GM06990 (cell line): ENCODE results near the gene MPP4.

Experiments used
- DNase-seq: peaks from one replicate; pipeline ENCODE4 v3.0.0-alpha.2; 2011; ENCODE audit not compliant: insufficient read length; ENCODE audit errors: extremely low read depth
- H3K27me3 ChIP-seq: replicated peaks from 2 replicates; pipeline ENCODE4 v1.6.0; 2011; ENCODE audit warnings: low read length; ENCODE audit not compliant: control insufficient read depth, insufficient read depth
- H3K36me3 ChIP-seq: 2 replicates; pipeline ENCODE4 v1.5.1; 2011; ENCODE audit warnings: low read length; ENCODE audit not compliant: control insufficient read depth, insufficient read depth
- H3K4me3 ChIP-seq: replicated peaks from 2 replicates; pipeline ENCODE4 v1.5.1; 2011; ENCODE audit warnings: low read depth, mild to moderate bottlenecking, control low read depth, low read length
- TF ChIP-seq, protein P1 (sequence below): IDR thresholded peaks from 2 replicates; pipeline ENCODE4 v1.5.1; 2011; ENCODE audit warnings: low read length, control low read depth, mild to moderate bottlenecking, inconsistent platforms; ENCODE audit not compliant: insufficient read depth, poor library complexity, severe bottlenecking

MPP4 gene

DNA sequence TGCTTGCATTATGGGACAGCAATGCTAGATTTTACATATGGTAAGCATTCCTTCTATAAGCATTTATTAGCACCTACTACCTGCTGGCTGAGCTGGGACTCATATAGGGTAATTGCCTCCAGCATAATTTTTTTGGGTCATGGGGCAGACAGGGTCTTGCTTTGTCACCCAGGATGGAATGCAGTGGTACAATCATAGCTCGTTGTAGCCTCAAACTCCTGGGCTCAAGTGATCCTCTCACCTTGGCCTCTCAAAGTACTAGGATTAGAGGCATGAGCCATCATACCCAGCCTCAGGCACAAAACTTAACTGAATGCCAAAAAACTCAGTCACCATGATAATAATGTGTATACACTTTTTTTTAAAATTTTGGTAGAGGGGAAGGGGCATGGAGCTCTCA is 90.4 kb downstream of the MPP4 start:
- no peak for DNase-seq
- Histone ChIP-seq H3K27me3 (0 out of 2 replicates have a peak, but pooled peaks cover 1% of the 10 kb centered on the region), H3K4me3 (no peak overlapping the region), H3K36me3 (no peaks in the 10 kb centered on the region)
- TF ChIP-seq, protein P1, sequence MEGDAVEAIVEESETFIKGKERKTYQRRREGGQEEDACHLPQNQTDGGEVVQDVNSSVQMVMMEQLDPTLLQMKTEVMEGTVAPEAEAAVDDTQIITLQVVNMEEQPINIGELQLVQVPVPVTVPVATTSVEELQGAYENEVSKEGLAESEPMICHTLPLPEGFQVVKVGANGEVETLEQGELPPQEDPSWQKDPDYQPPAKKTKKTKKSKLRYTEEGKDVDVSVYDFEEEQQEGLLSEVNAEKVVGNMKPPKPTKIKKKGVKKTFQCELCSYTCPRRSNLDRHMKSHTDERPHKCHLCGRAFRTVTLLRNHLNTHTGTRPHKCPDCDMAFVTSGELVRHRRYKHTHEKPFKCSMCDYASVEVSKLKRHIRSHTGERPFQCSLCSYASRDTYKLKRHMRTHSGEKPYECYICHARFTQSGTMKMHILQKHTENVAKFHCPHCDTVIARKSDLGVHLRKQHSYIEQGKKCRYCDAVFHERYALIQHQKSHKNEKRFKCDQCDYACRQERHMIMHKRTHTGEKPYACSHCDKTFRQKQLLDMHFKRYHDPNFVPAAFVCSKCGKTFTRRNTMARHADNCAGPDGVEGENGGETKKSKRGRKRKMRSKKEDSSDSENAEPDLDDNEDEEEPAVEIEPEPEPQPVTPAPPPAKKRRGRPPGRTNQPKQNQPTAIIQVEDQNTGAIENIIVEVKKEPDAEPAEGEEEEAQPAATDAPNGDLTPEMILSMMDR: no peak

DNA sequence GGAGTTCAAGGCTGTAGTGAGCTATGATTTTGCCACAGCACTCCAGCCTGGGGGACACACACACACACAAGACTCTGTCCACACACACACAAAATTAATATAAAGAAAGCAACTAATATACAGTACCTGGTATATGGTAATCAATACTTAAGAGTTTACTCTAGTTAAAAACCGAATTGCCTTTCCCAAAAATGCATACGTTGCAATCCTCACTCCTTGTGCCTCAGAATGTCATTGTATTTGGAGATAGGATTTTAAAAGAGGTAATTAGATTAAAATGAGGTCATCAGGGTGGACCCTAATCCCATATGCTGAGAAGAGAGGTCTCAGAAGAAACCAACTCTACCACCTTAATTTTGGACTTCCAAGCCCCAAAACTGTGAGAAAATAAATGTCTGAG is 90.9 kb downstream of the MPP4 start:
- DNase-seq: no peak
- TF ChIP-seq, protein P1: no peak
- 0 out of 2 replicates have a peak, but pooled peaks cover 1% of the 10 kb centered on the region for H3K27me3 ChIP-seq
- no peaks in the 10 kb centered on the region for H3K36me3 ChIP-seq
- no peak overlapping the region for H3K4me3 ChIP-seq

DNA sequence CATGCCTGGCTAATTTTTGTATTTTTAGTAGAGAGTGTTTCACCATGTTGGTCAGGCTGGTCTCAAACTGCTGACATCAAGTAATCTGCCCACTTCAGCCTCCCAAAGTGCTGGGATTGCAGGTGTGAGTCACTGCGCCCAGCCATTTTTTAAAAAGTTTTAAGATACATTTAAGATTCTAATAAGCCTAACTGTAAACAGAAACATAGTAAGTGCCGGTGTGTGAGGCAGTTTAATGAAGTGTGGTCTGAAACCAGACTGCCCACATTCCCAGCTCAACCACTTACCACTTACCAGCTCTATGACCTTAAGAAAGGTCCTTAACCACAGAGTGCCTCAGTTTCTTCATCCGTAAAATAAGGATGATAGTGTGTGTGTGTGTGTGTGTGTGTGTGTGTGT is 97.5 kb downstream of the MPP4 start:
- H3K27me3 ChIP-seq: 0 out of 2 replicates have a peak, but pooled peaks cover 1% of the 10 kb centered on the region
- H3K4me3 ChIP-seq: no peak overlapping the region
- TF ChIP-seq, protein P1: no peak
- no peak for DNase-seq
- no peaks in the 10 kb centered on the region for H3K36me3 ChIP-seq

DNA sequence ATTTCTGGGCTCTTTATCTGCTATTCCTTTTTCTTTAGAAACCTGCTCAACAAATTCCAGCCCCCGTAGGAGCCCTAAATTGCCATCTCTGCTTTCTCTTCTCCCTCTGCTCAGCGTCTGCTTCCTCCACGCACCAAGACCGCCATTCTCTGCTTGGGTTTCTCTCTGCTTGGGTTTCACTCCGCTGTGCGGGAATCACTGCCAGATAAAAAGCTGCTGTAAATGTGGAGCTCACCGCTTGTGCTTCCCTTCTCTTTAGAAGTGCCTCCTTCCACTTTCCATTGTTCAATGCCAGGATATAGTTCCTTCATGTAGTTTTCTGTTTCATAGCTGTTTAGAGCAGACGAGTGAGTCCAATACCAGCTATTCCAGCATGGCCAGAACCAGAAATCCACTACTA is 101.0 kb downstream of the MPP4 start:
- TF ChIP-seq, protein P1: no peak
- DNase-seq: no peak
- no peak overlapping the region for H3K4me3 ChIP-seq
- H3K27me3 ChIP-seq: no peaks in the 10 kb centered on the region
- H3K36me3 ChIP-seq: no peaks in the 10 kb centered on the region
